ENCODE measurements around the gene SLTM.

Gene SLTM

DNA sequence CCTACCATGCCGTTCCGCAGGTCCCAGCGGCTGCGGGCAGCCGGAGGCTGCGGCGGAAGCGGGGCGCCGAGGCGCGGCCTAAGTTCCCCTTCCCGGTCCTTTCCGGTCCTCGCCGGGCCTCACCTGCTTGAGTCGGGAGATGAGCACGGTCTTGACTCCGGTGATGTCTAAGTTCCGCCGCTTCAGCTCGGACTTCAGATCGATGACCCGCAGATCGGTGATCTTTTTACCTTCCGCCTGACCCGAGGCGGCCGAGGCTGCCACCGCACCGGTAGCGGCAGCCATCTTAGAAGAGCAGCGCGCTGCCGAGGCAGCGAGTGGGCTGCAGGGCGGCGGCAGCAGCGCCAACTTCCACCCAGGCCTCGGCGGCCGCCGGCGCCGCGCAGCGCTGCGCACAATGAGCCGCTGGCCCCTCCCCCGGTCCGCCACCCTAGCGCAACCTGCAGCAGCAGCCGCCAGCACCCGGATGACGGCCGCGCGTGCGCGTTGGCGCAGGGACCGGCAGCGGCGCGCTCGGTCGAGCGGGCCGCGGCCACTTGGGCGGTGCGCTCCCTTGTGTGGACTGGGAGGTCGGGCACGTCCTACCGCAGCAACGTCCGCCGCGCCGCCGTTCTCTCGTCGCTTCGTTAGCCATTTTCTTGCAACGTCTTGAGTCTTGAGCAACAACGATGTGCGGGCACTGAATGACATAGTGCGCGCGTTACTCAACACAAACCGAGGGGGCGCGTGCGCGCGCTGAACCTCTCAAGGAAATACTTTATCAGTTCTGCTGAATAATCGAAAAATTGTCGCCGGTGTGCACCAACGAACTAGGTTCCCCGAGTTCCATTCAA lies at the start of gene SLTM:
SLTM (minus strand) TSS at position 399 of the 833 bp plus-strand sequence; CDS start at position 285, 114 bp downstream.
- Histone ChIP-seq H3K27me3 (ENCODE audit: low read depth, low read length) (no peaks in the 10 kb centered on the region), H3K9me3 (ENCODE audit: insufficient read depth, low read length) (no peaks in the 10 kb centered on the region), H4K20me1 (ENCODE audit: insufficient read depth, low read length) (peaks cover 8% of the 10 kb centered on the region), H3K9ac (ENCODE audit: low read length) (peak within 1 kb of the TSS; percentile 97), H3K4me1 (ENCODE audit: low read length) (peaks cover 20% of the 10 kb centered on the region), H3K79me2 (ENCODE audit: low read length) (peaks cover 47% of the 10 kb centered on the region), H3K4me3 (ENCODE audit: low read length) (peak within 1 kb of the TSS; percentile 95), H2AFZ (ENCODE audit: low read depth, low read length) (peak within 1 kb of the TSS; percentile 85), H3K4me2 (ENCODE audit: low read length) (peak within 1 kb of the TSS; percentile 95), H3K36me3 (replicated peaks; ENCODE audit: low read depth, low read length) (peaks cover 12% of the 10 kb centered on the region), H3K27ac (ENCODE audit: low read length) (peak within 1 kb of the TSS; percentile 89)
- TF ChIP-seq EZH2phosphoT487 (IDR thresholded peaks at IDR 0.05; ENCODE audit: low read depth), result no peak
- TF ChIP-seq, protein P1, sequence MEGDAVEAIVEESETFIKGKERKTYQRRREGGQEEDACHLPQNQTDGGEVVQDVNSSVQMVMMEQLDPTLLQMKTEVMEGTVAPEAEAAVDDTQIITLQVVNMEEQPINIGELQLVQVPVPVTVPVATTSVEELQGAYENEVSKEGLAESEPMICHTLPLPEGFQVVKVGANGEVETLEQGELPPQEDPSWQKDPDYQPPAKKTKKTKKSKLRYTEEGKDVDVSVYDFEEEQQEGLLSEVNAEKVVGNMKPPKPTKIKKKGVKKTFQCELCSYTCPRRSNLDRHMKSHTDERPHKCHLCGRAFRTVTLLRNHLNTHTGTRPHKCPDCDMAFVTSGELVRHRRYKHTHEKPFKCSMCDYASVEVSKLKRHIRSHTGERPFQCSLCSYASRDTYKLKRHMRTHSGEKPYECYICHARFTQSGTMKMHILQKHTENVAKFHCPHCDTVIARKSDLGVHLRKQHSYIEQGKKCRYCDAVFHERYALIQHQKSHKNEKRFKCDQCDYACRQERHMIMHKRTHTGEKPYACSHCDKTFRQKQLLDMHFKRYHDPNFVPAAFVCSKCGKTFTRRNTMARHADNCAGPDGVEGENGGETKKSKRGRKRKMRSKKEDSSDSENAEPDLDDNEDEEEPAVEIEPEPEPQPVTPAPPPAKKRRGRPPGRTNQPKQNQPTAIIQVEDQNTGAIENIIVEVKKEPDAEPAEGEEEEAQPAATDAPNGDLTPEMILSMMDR (IDR thresholded peaks at IDR 0.05; ENCODE audit: low read depth, low read length), result peak; percentile 25; the same call in 1 of the 2 replicates

DNA sequence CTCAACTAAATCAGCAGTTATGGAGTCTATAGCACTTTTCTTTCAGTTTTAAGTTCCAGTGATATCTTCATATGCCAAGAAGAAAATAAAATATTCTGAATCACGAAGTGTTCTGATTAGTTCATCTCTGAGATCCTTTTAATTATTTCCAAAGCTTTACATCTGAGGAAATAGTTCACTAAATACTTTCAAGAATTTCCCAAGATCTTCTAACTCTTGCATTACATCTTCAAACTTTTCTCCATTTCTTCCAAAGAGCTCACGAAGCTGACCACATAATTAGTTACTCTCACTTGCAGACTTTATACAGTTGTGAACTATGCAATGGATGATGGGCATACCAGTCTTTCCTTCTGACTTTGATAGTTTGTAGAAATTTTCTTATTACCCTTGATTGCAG lies 49.8 kb upstream of the SLTM start:
- Histone ChIP-seq H3K79me2 (ENCODE audit: low read length) (peaks cover 7% of the 10 kb centered on the region), H3K36me3 (replicated peaks; ENCODE audit: low read depth, low read length) (no peaks in the 10 kb centered on the region), H3K4me2 (ENCODE audit: low read length) (no peak overlapping the region), H2AFZ (ENCODE audit: low read depth, low read length) (no peak overlapping the region), H3K27me3 (ENCODE audit: low read depth, low read length) (no peaks in the 10 kb centered on the region), H4K20me1 (ENCODE audit: insufficient read depth, low read length) (peaks cover 2% of the 10 kb centered on the region; the same call in 1 of the 2 replicates), H3K9me3 (ENCODE audit: insufficient read depth, low read length) (no peaks in the 10 kb centered on the region), H3K27ac (ENCODE audit: low read length) (no peak overlapping the region), H3K9ac (ENCODE audit: low read length) (no peak overlapping the region), H3K4me3 (ENCODE audit: low read length) (no peak overlapping the region), H3K4me1 (ENCODE audit: low read length) (peaks cover 35% of the 10 kb centered on the region)
- TF ChIP-seq EZH2phosphoT487 (IDR thresholded peaks at IDR 0.05; ENCODE audit: low read depth), result no peak
- TF ChIP-seq, protein P1 (IDR thresholded peaks at IDR 0.05; ENCODE audit: low read depth, low read length), result no peak

DNA sequence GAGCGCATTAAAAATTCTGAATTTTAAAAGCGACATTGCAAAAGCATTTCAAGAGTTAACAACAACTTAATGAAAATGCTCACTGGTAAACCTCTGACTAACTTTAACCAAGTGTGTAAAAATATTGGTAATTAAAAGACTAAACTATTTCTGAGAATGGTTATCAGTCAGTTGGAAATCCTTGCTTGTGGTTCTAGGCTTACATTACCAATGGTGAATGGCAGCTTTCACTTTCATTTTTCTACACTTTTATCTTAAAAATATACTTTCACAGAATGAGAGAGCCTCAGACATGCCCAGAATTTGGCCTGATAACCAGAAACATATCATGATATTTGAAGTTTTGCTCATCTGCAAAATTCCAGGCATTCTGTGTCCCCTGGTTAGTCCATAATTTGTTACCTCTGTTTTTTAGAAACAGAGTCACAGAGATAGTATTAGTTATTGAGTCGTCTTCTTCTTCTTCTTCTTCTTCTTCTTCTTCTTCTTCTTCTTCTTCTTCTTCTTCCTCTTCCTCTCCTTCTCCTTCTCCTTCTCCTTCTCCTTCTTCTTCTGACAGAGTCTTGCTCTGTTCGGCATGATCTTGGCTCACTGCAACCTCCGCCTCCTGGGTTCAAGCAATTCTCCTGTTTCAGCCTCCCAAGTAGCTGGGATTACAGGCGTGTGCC lies 48.5 kb upstream of the SLTM start:
- Histone ChIP-seq H3K36me3 (replicated peaks; ENCODE audit: low read depth, low read length) (no peaks in the 10 kb centered on the region), H2AFZ (ENCODE audit: low read depth, low read length) (peak overlapping the region; percentile 37), H3K27ac (ENCODE audit: low read length) (peak overlapping the region; percentile 42), H4K20me1 (ENCODE audit: insufficient read depth, low read length) (no peaks in the 10 kb centered on the region), H3K79me2 (ENCODE audit: low read length) (no peaks in the 10 kb centered on the region), H3K4me2 (ENCODE audit: low read length) (peak overlapping the region; percentile 90), H3K4me1 (ENCODE audit: low read length) (peaks cover 41% of the 10 kb centered on the region), H3K9me3 (ENCODE audit: insufficient read depth, low read length) (no peaks in the 10 kb centered on the region), H3K4me3 (ENCODE audit: low read length) (peak overlapping the region; percentile 53), H3K9ac (ENCODE audit: low read length) (peak overlapping the region; percentile 47), H3K27me3 (ENCODE audit: low read depth, low read length) (no peaks in the 10 kb centered on the region)
- no peak for TF ChIP-seq EZH2phosphoT487 (IDR thresholded peaks at IDR 0.05; ENCODE audit: low read depth)
- TF ChIP-seq, protein P1 (IDR thresholded peaks at IDR 0.05; ENCODE audit: low read depth, low read length), result no peak

DNA sequence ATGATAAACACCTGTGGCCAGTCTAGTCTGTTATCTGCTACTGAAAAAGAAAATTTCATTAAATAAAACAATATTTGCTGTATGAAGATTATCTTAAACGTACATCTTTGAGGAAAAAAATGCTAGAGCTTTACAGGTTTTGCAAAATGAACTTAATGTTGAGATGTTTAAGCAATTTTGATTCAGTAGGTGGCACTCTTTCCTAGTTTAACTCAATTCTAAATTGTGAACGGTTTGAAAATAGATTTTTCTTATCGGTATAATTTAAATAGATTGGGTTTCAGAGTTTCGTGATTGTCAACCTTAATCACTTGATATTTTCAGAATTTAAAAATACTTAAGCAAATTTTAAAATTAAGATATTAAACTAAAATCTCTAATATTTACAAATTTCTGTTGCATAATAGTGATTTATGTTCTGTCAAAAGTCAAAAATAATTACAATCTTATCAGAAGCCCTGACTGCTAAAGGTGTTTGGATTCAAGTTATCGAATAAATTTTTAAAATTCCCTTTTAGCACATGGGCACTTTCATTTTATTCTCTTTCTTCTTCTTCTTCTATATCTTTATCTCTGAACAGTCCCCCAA lies 47.0 kb upstream of the SLTM start:
- Histone ChIP-seq H3K9ac (ENCODE audit: low read length) (peak overlapping the region; percentile 64), H3K79me2 (ENCODE audit: low read length) (no peaks in the 10 kb centered on the region), H3K9me3 (ENCODE audit: insufficient read depth, low read length) (no peaks in the 10 kb centered on the region), H3K36me3 (replicated peaks; ENCODE audit: low read depth, low read length) (no peaks in the 10 kb centered on the region), H4K20me1 (ENCODE audit: insufficient read depth, low read length) (no peaks in the 10 kb centered on the region), H3K4me3 (ENCODE audit: low read length) (peak overlapping the region; percentile 73), H3K4me2 (ENCODE audit: low read length) (peak overlapping the region; percentile 90), H3K27me3 (ENCODE audit: low read depth, low read length) (no peaks in the 10 kb centered on the region), H2AFZ (ENCODE audit: low read depth, low read length) (peak overlapping the region; percentile 84; the same call in 1 of the 2 replicates), H3K4me1 (ENCODE audit: low read length) (peaks cover 48% of the 10 kb centered on the region), H3K27ac (ENCODE audit: low read length) (peak overlapping the region; percentile 99)
- TF ChIP-seq, protein P1 (IDR thresholded peaks at IDR 0.05; ENCODE audit: low read depth, low read length), result peak; percentile 66
- TF ChIP-seq EZH2phosphoT487 (IDR thresholded peaks at IDR 0.05; ENCODE audit: low read depth), result no peak
